T-helper 2 cell treated with Interferon-gamma antibody and Interleukin-4, amounts not matched to agents 5 μg/mL and 100 μg/mL, for 36 hours (primary cell): ENCODE results near the gene WAS.
A peak's percentile ranks its signal among the peaks of the same experiment; 100 is the strongest.
"Not testable (repeated sequence)": the region's sequence is repeated elsewhere in the genome, so short reads cannot be mapped to it uniquely, and the experiment has no call there.

Source experiments
- DNase-seq: peaks from one replicate; pipeline ENCODE4 v3.0.0; 2021; ENCODE audit warnings: low spot score
- H3K27ac Mint-ChIP-seq: one replicate; pipeline ENCODE4 v1.8.0; 2021; ENCODE audit warnings: mild to moderate bottlenecking, mixed read lengths
- H3K27me3 Mint-ChIP-seq: one replicate; pipeline ENCODE4 v1.8.0; 2021; ENCODE audit warnings: low read depth, mixed read lengths
- H3K36me3 Mint-ChIP-seq: one replicate; pipeline ENCODE4 v1.8.0; 2021; ENCODE audit warnings: low read depth, mixed read lengths
- H3K4me1 Mint-ChIP-seq: one replicate; pipeline ENCODE4 v1.8.0; 2021; ENCODE audit warnings: low read depth, mixed read lengths
- H3K4me3 Mint-ChIP-seq: one replicate; pipeline ENCODE4 v1.8.0; 2022; ENCODE audit warnings: mild to moderate bottlenecking, moderate library complexity, mixed read lengths
- H3K9me3 Mint-ChIP-seq: one replicate; pipeline ENCODE4 v1.8.0; 2021; ENCODE audit warnings: mixed read lengths

Gene WAS

GRCh38 chrX:48683411-48683982 is at the start of gene WAS:
Gene WAS (plus strand): TSS chrX:48683799. CDS start chrX:48683854, 55 bp downstream.
- H3K36me3 Mint-ChIP-seq: peaks cover 43% of the 10 kb centered on the region
- H3K4me3 Mint-ChIP-seq: peak within 1 kb of the TSS; percentile 97
- peaks cover 39% of the 10 kb centered on the region for H3K4me1 Mint-ChIP-seq
- peak; percentile 45 for DNase-seq
- no peaks in the 10 kb centered on the region for H3K9me3 Mint-ChIP-seq
- H3K27ac Mint-ChIP-seq: peak within 1 kb of the TSS; percentile 95
- no peaks in the 10 kb centered on the region for H3K27me3 Mint-ChIP-seq

GRCh38 chrX:48636301-48636700 is 47.3 kb upstream of the WAS start:
- no peak overlapping the region for H3K27ac Mint-ChIP-seq
- no peaks in the 10 kb centered on the region for H3K9me3 Mint-ChIP-seq
- no peaks in the 10 kb centered on the region for H3K36me3 Mint-ChIP-seq
- H3K27me3 Mint-ChIP-seq: no peaks in the 10 kb centered on the region
- DNase-seq: no peak
- H3K4me3 Mint-ChIP-seq: no peak overlapping the region
- peaks cover 4% of the 10 kb centered on the region for H3K4me1 Mint-ChIP-seq

- Mint-ChIP-seq H3K4me1 (peaks cover 4% of the 10 kb centered on the region), H3K27ac (no peak overlapping the region), H3K9me3 (no peaks in the 10 kb centered on the region), H3K27me3 (no peaks in the 10 kb centered on the region), H3K4me3 (no peak overlapping the region), H3K36me3 (no peaks in the 10 kb centered on the region)
- no peak for DNase-seq
These were observed 46.8 kb upstream of the WAS start for GRCh38 chrX:48636776-48637175.

- Mint-ChIP-seq H3K4me3 (no peak overlapping the region), H3K27ac (no peak overlapping the region), H3K9me3 (no peaks in the 10 kb centered on the region), H3K27me3 (no peaks in the 10 kb centered on the region), H3K4me1 (peaks cover 2% of the 10 kb centered on the region), H3K36me3 (no peaks in the 10 kb centered on the region)
- DNase-seq: no peak
These were observed 37.9 kb upstream of the WAS start for GRCh38 chrX:48645669-48646068.

GRCh38 chrX:48648336-48648751 is 35.3 kb upstream of the WAS start:
- no peaks in the 10 kb centered on the region for H3K27me3 Mint-ChIP-seq
- H3K4me3 Mint-ChIP-seq: no peak overlapping the region
- peaks cover 4% of the 10 kb centered on the region for H3K4me1 Mint-ChIP-seq
- H3K9me3 Mint-ChIP-seq: no peaks in the 10 kb centered on the region
- H3K36me3 Mint-ChIP-seq: no peaks in the 10 kb centered on the region
- DNase-seq: peak; percentile 6
- peak overlapping the region; percentile 65 for H3K27ac Mint-ChIP-seq

GRCh38 chrX:48649102-48649501 is 34.5 kb upstream of the WAS start:
- no peaks in the 10 kb centered on the region for H3K36me3 Mint-ChIP-seq
- no peak for DNase-seq
- no peaks in the 10 kb centered on the region for H3K9me3 Mint-ChIP-seq
- peaks cover 4% of the 10 kb centered on the region for H3K4me1 Mint-ChIP-seq
- H3K4me3 Mint-ChIP-seq: no peak overlapping the region
- no peaks in the 10 kb centered on the region for H3K27me3 Mint-ChIP-seq
- no peak overlapping the region for H3K27ac Mint-ChIP-seq

GRCh38 chrX:48652055-48652579 is 31.5 kb upstream of the WAS start:
- H3K4me1 Mint-ChIP-seq, H3K9me3 Mint-ChIP-seq, DNase-seq, H3K27ac Mint-ChIP-seq, H3K36me3 Mint-ChIP-seq, H3K4me3 Mint-ChIP-seq, H3K27me3 Mint-ChIP-seq: not testable (repeated sequence)

GRCh38 chrX:48654746-48655145 is 28.9 kb upstream of the WAS start:
- H3K4me1 Mint-ChIP-seq, H3K9me3 Mint-ChIP-seq, H3K4me3 Mint-ChIP-seq, H3K36me3 Mint-ChIP-seq, H3K27me3 Mint-ChIP-seq, DNase-seq, H3K27ac Mint-ChIP-seq: not testable (repeated sequence)

- not testable (repeated sequence) for DNase-seq, H3K9me3 Mint-ChIP-seq
These were observed 23.9 kb upstream of the WAS start for GRCh38 chrX:48659686-48660085.

GRCh38 chrX:48663241-48663640 is 20.4 kb upstream of the WAS start:
- Mint-ChIP-seq H3K36me3 (no peaks in the 10 kb centered on the region), H3K9me3 (no peaks in the 10 kb centered on the region), H3K27ac (no peak overlapping the region), H3K27me3 (no peaks in the 10 kb centered on the region), H3K4me3 (no peak overlapping the region), H3K4me1 (peaks cover 8% of the 10 kb centered on the region)
- DNase-seq: no peak

More at GRCh38 chrX:48659686-48660085, 23.9 kb upstream of the WAS start:
- H3K4me1 Mint-ChIP-seq, H3K27me3 Mint-ChIP-seq, H3K4me3 Mint-ChIP-seq, H3K27ac Mint-ChIP-seq, H3K36me3 Mint-ChIP-seq: not testable (repeated sequence)

GRCh38 chrX:48664156-48664555 is 19.4 kb upstream of the WAS start:
- Mint-ChIP-seq H3K27ac (no peak overlapping the region), H3K4me3 (no peak overlapping the region), H3K9me3 (no peaks in the 10 kb centered on the region)

GRCh38 chrX:48665991-48666390 is 17.6 kb upstream of the WAS start:
- Mint-ChIP-seq H3K36me3 (no peaks in the 10 kb centered on the region), H3K27me3 (no peaks in the 10 kb centered on the region), H3K4me3 (no peak overlapping the region), H3K4me1 (peaks cover 7% of the 10 kb centered on the region), H3K9me3 (no peaks in the 10 kb centered on the region), H3K27ac (no peak overlapping the region)
- no peak for DNase-seq

More at GRCh38 chrX:48664156-48664555, 19.4 kb upstream of the WAS start:
- peaks cover 8% of the 10 kb centered on the region for H3K4me1 Mint-ChIP-seq
- H3K36me3 Mint-ChIP-seq: no peaks in the 10 kb centered on the region
- H3K27me3 Mint-ChIP-seq: no peaks in the 10 kb centered on the region
- no peak for DNase-seq

GRCh38 chrX:48666649-48667048 is 16.9 kb upstream of the WAS start:
- Mint-ChIP-seq H3K9me3 (no peaks in the 10 kb centered on the region), H3K4me3 (no peak overlapping the region), H3K27ac (no peak overlapping the region), H3K4me1 (peaks cover 2% of the 10 kb centered on the region), H3K27me3 (no peaks in the 10 kb centered on the region), H3K36me3 (no peaks in the 10 kb centered on the region)
- no peak for DNase-seq

- DNase-seq: no peak
- Mint-ChIP-seq H3K9me3 (no peaks in the 10 kb centered on the region), H3K27me3 (no peaks in the 10 kb centered on the region), H3K4me3 (no peak overlapping the region), H3K27ac (no peak overlapping the region), H3K36me3 (no peaks in the 10 kb centered on the region), H3K4me1 (peaks cover 2% of the 10 kb centered on the region)
These were observed 16.1 kb upstream of the WAS start for GRCh38 chrX:48667509-48667908.

- not testable (repeated sequence) for H3K9me3 Mint-ChIP-seq, H3K27me3 Mint-ChIP-seq, H3K4me1 Mint-ChIP-seq, H3K27ac Mint-ChIP-seq, DNase-seq, H3K36me3 Mint-ChIP-seq, H3K4me3 Mint-ChIP-seq
These were observed 15.4 kb upstream of the WAS start for GRCh38 chrX:48668187-48668586.
